HuH-7.5 (cell line): Measurements from ENCODE around the gene A2M.
"Not testable (repeated sequence)": the region's sequence is repeated elsewhere in the genome, so short reads cannot be mapped to it uniquely, and the experiment has no call there.

Source experiments
- DNase-seq: peaks from one replicate; pipeline ENCODE4 v3.0.0; 2011; ENCODE audit warnings: low spot score

The A2M gene

DNA sequence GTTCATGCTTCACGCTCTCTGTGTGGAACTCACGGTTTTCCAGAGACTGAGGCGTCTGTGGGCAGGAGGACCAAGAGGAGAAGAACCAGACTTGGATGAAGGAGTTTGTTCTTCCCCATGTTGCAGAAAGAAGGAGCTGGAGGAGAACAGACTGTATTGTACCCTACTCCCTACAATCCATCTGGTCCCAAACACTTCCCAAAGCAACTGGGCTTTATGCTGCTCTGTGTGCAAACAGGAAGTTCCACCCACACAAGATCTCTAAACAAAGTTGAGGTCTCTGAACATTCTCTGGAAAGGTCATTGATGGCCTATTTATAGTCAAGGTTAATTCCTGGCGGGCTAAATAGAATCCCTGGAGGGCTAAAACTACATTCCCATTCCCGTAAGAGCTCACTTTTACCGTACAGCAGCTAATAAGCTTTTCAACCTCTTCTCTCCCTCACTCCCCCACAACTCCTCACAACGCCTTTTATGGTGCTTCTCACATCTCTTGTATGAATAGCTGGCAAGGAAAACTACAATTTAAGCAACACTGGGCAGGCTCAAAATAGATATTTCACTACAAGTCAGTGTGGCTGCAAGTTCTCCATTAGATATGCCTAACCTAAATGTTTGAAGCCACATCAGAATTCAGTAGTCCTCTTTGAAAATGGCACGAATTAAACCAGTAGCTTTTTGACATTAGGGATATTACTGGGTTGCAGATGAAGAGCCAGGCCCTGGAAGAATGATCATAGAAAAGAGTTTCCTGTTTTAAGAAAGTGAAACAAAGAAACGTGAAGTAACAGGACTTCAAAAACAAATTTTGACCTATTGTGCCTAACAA lies at the start of gene A2M:
TSS of gene A2M (minus strand) at position 189 of the 829 bp plus-strand sequence. CDS start at position 119, 70 bp downstream.
- DNase-seq = no peak

- DNase-seq = no peak
Measured at GRCh38 chr12:9163392-9163791, 47.7 kb upstream of the A2M start.

GRCh38 chr12:9156119-9156518 lies 40.4 kb upstream of the A2M start:
- no peak for DNase-seq

DNA sequence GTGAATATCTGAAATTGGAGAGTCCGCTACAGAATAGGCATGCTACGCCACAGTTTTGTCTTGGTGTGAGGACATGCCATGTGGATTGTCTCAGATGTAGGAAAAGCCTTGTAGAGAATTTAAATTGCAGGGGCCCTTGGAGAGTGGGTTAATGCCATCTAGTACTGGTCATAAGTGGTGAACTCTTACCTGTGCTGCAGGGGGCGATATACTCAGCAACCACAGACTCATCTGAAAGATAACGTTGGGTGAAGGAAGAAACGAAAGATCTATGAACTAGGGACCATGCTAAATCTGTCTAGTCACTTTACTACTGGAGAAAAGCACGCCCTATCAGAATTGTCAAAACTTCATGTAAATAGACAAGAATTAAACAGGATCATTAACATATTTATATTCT lies 33.7 kb upstream of the A2M start:
- no peak for DNase-seq

- no peak for DNase-seq
Measured at GRCh38 chr12:9148926-9149325, 33.2 kb upstream of the A2M start.

GRCh38 chr12:9147461-9147860 lies 31.7 kb upstream of the A2M start:
- DNase-seq = no peak

GRCh38 chr12:9144730-9145106 lies 29.0 kb upstream of the A2M start:
- no peak for DNase-seq

DNA sequence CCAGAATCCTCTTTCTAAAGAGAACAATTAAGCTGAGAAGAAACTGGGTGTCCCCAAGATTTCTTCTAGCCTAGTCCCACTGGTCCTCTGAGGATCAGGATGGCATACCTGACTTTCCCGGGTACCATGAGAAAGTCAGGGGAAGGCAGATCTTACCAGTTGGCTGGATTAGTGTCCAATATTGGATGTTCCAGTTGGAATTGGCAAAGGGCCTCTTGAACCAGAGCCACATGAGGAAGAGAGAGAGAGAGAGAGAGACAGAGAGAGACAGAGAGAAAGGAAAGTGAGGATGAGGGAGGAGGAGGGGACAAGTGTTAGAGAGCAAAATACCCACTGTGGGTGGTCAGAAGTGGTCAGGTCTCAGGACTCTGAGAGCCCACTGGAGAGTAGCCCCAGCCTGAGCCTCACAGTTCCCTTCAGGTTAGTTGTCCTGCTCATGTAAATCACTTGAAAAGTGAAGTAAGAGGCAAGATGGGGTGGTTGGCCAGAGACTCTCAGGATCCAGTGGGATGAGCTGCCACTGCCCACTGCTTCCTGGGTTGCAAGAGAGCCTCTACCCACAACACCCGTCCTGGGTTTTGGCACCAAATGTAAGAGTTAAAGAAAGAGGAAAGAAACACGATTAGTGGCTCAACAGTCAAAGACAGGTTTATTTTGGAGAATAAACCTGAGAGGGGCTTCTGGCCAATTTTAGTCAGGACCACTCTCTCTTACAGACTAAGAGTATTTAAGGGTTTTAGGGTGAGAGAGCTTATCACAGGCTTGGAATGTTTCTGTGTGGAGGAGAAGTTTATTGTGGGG lies 28.4 kb upstream of the A2M start:
- DNase-seq = no peak

GRCh38 chr12:9143137-9143536 lies 27.4 kb upstream of the A2M start:
- DNase-seq = no peak

GRCh38 chr12:9139588-9140290 lies 24.0 kb upstream of the A2M start:
- not testable (repeated sequence) for DNase-seq

GRCh38 chr12:9135903-9136310 lies 20.2 kb upstream of the A2M start:
- peak; percentile 78 for DNase-seq

GRCh38 chr12:9134981-9135628 lies 19.4 kb upstream of the A2M start:
- no peak for DNase-seq

DNA sequence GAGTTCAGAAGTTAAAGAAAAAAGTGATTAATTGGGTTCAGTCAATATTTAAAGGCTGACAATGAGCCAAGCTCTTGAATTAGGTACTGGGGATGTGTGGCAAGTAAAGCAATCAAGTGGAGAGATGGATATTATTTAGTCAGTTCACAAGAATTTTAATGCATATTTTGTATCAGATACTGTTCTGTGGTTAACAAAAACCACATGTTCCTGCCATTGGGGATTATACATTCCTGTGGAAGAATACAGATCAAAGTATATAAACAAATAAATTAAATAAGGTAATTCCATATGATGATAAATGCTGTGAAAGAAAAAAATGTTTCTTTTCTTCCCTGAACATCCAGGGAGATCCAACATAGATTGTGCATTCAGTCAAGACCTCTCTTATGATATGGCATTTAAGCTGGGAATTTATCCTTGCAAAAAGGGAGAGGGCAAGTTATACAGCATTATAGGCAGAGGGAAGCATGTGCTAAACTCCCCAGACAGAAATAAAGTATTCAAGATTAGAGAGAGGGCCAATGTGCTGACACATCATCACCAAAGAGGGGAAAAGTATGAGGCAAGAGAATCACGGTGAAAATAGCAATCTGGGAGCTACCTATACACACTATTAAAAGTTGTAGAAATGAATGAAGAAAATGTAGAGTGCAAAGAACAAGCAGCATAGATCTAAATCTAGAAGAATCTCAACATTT lies 17.6 kb upstream of the A2M start:
- DNase-seq = no peak

DNA sequence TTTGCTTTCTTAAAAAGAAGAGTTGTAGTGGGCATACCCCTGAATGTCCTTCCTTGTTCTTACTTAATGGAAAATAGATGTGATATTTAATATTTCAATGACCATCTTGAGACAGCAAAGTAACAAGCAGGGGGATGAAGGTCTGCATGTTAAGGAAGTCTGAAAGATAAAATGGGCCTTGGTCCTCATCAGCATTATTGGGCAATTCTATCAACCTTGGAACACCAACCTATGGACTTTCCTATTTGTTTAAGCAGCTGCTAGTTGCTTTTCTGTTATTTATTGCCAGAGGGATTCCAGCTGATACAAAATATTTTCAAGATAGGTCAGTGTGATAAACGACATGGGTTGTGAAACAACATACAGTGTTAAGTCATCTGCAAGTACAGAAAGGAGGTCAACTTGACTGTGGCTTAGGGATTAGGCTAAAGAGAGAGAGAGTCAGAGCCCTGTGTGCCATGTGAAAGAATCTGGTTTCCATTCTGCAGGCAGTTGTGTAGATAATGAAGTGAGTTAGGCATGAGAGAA lies 16.4 kb upstream of the A2M start:
- peak; percentile 82 for DNase-seq

DNA sequence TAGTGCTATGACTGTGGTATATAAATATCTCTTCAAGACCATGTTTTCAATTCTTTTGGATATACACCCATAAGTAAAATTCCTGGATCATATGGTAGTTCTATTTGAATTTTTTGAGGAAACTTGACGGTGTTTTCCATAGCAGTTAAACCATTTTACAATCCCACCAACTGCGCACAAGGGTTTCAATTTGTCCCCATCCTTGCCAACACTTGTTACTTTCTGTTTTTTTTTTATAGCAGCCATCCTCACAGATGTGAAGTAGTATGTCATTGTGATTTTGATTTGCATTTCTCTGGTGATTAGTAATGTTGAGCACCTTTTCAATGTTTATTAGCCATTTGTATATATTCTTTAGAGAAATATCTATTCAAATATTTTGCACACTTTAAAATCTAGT lies 14.5 kb upstream of the A2M start:
- DNase-seq = no peak

DNA sequence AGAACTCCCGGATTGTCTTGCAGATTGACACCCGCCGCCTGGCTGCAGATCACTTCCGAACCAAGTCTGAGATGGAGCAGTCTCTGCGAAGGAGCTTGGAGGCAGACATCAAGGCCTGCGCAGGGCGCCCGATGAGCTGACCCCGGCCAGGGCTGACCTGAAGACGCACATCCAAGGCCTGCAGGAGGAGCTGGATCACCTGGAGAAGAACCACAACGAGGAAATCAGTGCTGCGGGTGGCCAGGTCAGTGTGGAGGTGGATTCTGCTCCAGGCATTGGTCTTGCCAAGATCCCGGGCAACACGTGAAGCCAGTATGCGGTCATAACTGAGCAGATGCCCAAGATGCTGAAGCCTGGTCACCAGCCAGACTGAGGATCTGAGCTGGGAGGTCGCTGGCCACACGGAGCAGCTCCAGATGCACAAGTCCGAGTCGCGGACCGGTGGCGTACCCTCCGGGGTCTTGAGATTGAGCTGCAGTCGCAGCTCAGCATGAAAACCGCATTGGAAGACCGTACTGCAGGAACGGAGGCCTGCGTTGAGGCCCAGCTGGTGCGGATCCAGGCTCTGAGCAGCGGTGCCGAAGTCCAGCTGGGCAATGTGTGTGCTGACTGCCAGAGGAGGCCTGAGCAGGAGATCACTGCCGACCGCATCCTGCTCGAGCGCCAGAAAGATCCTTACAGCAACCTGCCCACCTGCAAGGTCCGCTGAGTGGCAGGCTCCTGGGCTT lies 12.4 kb upstream of the A2M start:
- no peak for DNase-seq

- no peak for DNase-seq
Measured at GRCh38 chr12:9127484-9127883, 11.8 kb upstream of the A2M start.

DNA sequence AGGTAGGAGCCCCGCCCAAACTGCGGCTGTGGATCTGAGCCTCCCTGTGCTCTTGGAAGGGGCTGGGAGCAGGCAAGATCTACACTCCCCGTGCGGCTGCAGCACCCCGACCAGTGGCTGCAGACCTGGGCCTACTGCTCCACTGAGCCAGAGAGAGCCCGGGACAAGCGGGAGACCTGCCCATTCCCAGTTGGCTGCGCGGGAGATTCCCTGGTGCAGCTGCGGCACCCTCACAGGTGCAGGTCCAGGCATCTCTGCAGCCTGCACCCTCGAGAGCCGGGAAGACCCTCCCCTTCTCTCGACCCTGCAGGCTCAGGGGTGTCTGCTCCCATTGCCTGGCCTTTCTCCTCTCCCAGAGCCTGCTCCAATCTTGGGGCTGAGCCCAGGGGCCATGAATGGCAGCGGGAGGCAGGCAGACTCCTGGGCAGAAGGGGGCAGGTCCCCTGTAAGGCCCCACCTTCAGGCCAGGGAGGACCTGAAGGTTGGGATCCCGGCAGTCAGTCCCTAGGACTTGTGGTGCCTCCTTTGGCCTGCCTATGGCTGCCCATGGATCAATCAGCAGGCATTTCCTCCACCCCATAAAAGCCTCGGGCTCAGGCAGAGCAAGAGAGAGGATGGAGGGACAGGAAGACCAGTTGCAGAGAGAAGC lies 8.8 kb upstream of the A2M start:
- no peak for DNase-seq

- no peak for DNase-seq
Measured at GRCh38 chr12:9123781-9124382, 8.2 kb upstream of the A2M start.
